SK-N-SH treated with all-trans-retinoic acid at 6 μM for 48 hours (cell line): ENCODE results near the gene BAIAP3.
A peak's percentile ranks its signal among the peaks of the same experiment; 100 is the strongest.

Source experiments
- ATAC-seq: fragments of 200-7000 bp; cut with Tn5 transposase; 3 replicates; pipeline ENCODE4 v1.9.1; 2020; ENCODE audit warnings: mild to moderate bottlenecking, moderate library complexity
- ARNTL ChIP-seq: fragments of 450-650 bp; formaldehyde crosslinking; IDR thresholded peaks from 2 replicates; pipeline ENCODE4 v1.5.0; 2020; ENCODE audit warnings: low read depth, mild to moderate bottlenecking, moderate library complexity, borderline replicate concordance
- BACH2 ChIP-seq: fragments of 250-450 bp; sonication (Bioruptor Pico); IDR thresholded peaks from 2 replicates; pipeline ENCODE4 v1.9.0; 2021; ENCODE audit warnings: mild to moderate bottlenecking, borderline replicate concordance
- CREB5 ChIP-seq: fragments of 250-450 bp; sonication (Bioruptor Pico); IDR thresholded peaks from 2 replicates; pipeline ENCODE4 v1.5.1; 2020; ENCODE audit warnings: low read depth, mild to moderate bottlenecking, moderate library complexity
- CSDC2 ChIP-seq: fragments of 250-450 bp; sonication (Bioruptor Pico); IDR thresholded peaks from 2 replicates; pipeline ENCODE4 v1.5.0; 2020; ENCODE audit warnings: mild to moderate bottlenecking, moderate library complexity
- CSRNP3 ChIP-seq: fragments of 250-450 bp; sonication (Bioruptor Pico); IDR thresholded peaks from 2 replicates; pipeline ENCODE4 v1.5.1; 2021; ENCODE audit warnings: mild to moderate bottlenecking, moderate library complexity
- ISL1 ChIP-seq: fragments of 250-450 bp; sonication (Bioruptor Pico); IDR thresholded peaks from 2 replicates; pipeline ENCODE4 v2.1.2; 2022; ENCODE audit warnings: mild to moderate bottlenecking, moderate library complexity
- OSR1 ChIP-seq: fragments of 250-450 bp; sonication (Bioruptor Pico); IDR thresholded peaks from 2 replicates; pipeline ENCODE4 v1.8.0; 2022; ENCODE audit warnings: moderate library complexity, mild to moderate bottlenecking, inconsistent platforms
- PATZ1 ChIP-seq: fragments of 250-450 bp; sonication (Bioruptor Pico); IDR thresholded peaks from 2 replicates; pipeline ENCODE4 v1.8.0; 2020; ENCODE audit warnings: mild to moderate bottlenecking, moderate library complexity, borderline replicate concordance
- POU6F1 ChIP-seq: fragments of 250-450 bp; sonication (Bioruptor Pico); IDR thresholded peaks from 2 replicates; pipeline ENCODE4 v1.8.0; 2021; ENCODE audit warnings: low read depth, mild to moderate bottlenecking, moderate library complexity, borderline replicate concordance
- PPARA ChIP-seq: fragments of 250-450 bp; sonication (Bioruptor Pico); IDR thresholded peaks from 2 replicates; pipeline ENCODE4 v1.5.0; 2020; ENCODE audit warnings: mild to moderate bottlenecking, borderline replicate concordance
- SNAI2 ChIP-seq: fragments of 250-450 bp; sonication (Bioruptor Pico); IDR thresholded peaks from 2 replicates; pipeline ENCODE4 v1.5.0; 2020; ENCODE audit warnings: mild to moderate bottlenecking, moderate library complexity
- TCF4 ChIP-seq: fragments of 250-450 bp; sonication (Bioruptor Pico); IDR thresholded peaks from 2 replicates; pipeline ENCODE4 v1.8.0; 2021; ENCODE audit warnings: mild to moderate bottlenecking, moderate library complexity, borderline replicate concordance
- TOX ChIP-seq: fragments of 250-450 bp; sonication (Bioruptor Pico); IDR thresholded peaks from 2 replicates; pipeline ENCODE4 v1.8.0; 2021; ENCODE audit warnings: mild to moderate bottlenecking, moderate library complexity, borderline replicate concordance
- TSHZ2 ChIP-seq: fragments of 250-450 bp; sonication (Bioruptor Pico); IDR thresholded peaks from 2 replicates; pipeline ENCODE4 v1.5.0; 2020; ENCODE audit warnings: mild to moderate bottlenecking, moderate library complexity
- ZFP3 ChIP-seq: fragments of 250-450 bp; sonication (Bioruptor Pico); IDR thresholded peaks from 2 replicates; pipeline ENCODE4 v1.5.0; 2020; ENCODE audit warnings: mild to moderate bottlenecking, moderate library complexity
- ZFP30 ChIP-seq: fragments of 450-650 bp; formaldehyde crosslinking; IDR thresholded peaks from 2 replicates; pipeline ENCODE4 v1.5.0; 2022; ENCODE audit warnings: mild to moderate bottlenecking, moderate library complexity
- ZNF565 ChIP-seq: fragments of 450-650 bp; formaldehyde crosslinking; conservative IDR thresholded peaks from 2 replicates; pipeline ENCODE4 v1.5.0; 2020; ENCODE audit warnings: low read depth, mild to moderate bottlenecking, moderate library complexity
- ZNF70 ChIP-seq: fragments of 450-650 bp; formaldehyde crosslinking; IDR thresholded peaks from 2 replicates; pipeline ENCODE4 v1.5.0; 2020; ENCODE audit warnings: mild to moderate bottlenecking, moderate library complexity
- ZNF8 ChIP-seq: fragments of 450-650 bp; formaldehyde crosslinking; IDR thresholded peaks from 2 replicates; pipeline ENCODE4 v1.5.0; 2020; ENCODE audit warnings: mild to moderate bottlenecking, moderate library complexity

Gene BAIAP3

GRCh38 chr16:1378804-1379303 lies 45.4 kb downstream of the BAIAP3 start:
- TF ChIP-seq ZNF70 (CRISPR knock-in tag): no peak
- no peak for TF ChIP-seq TCF4 (CRISPR knock-in tag)
- no peak for TF ChIP-seq PATZ1 (CRISPR knock-in tag)
- no peak for TF ChIP-seq ZFP30
- TF ChIP-seq TSHZ2: no peak
- TF ChIP-seq BACH2 (CRISPR knock-in tag): peak; percentile 48; the same call in 1 of the 2 replicates
- ATAC-seq: peak; percentile 71

GRCh38 chr16:1379304-1380076 lies 46.0 kb downstream of the BAIAP3 start:
- TF ChIP-seq ZNF8 (CRISPR knock-in tag) (no peak), POU6F1 (no peak), ZFP3 (CRISPR knock-in tag) (no peak), CREB5 (CRISPR knock-in tag) (no peak)
- TF ChIP-seq, all 23 proteins: peak for 0
- ATAC-seq: peak; percentile 80

- TF ChIP-seq TSHZ2 (no peak), PPARA (no peak)
- TF ChIP-seq, all 23 proteins: peak for 0
Measured at GRCh38 chr16:1380195-1380594, 46.8 kb downstream of the BAIAP3 start.

GRCh38 chr16:1381612-1382406 lies 48.4 kb downstream of the BAIAP3 start:
- TF ChIP-seq ISL1 (CRISPR knock-in tag) (no peak), ZNF565 (CRISPR knock-in tag) (no peak), TCF4 (CRISPR knock-in tag) (no peak), PPARA (no peak), OSR1 (no peak), CSDC2 (no peak), TOX (CRISPR knock-in tag) (no peak), CSRNP3 (CRISPR knock-in tag) (no peak), SNAI2 (CRISPR knock-in tag) (no peak), CREB5 (CRISPR knock-in tag) (no peak), BACH2 (CRISPR knock-in tag) (no peak), ARNTL (no peak), ZFP3 (CRISPR knock-in tag) (no peak)
- ATAC-seq: no peak

More at GRCh38 chr16:1380195-1380594, 46.8 kb downstream of the BAIAP3 start:
- ATAC-seq: no peak
